ENCODE measurements around the gene COL11A1. TPM values are rescaled to one million over a fixed set of nuclear protein-coding genes. Genes with fewer than 3 reads are reported as not detected.
"Not testable (repeated sequence)": the region's sequence is repeated elsewhere in the genome, so short reads cannot be mapped to it uniquely, and the experiment has no call there.

Gene COL11A1
- total RNA-seq, 1 experiment from 2014 or later: 1.0 TPM

- in situ Hi-C loops (cut with HindIII; ENCODE audit: low pct_unique_long_range_greater_than_20kb, low sequenced_read_pairs): no loop called here
- DNase-seq (ENCODE audit: low read depth): no peak
Observed at GRCh38 chr1:102858695-102859094, 249.6 kb downstream of the COL11A1 start.

- DNase-seq (ENCODE audit: low read depth): no peak
- in situ Hi-C loops (cut with HindIII; ENCODE audit: low pct_unique_long_range_greater_than_20kb, low sequenced_read_pairs): no loop called here
Observed at GRCh38 chr1:102857251-102857650, 251.1 kb downstream of the COL11A1 start.

DNA sequence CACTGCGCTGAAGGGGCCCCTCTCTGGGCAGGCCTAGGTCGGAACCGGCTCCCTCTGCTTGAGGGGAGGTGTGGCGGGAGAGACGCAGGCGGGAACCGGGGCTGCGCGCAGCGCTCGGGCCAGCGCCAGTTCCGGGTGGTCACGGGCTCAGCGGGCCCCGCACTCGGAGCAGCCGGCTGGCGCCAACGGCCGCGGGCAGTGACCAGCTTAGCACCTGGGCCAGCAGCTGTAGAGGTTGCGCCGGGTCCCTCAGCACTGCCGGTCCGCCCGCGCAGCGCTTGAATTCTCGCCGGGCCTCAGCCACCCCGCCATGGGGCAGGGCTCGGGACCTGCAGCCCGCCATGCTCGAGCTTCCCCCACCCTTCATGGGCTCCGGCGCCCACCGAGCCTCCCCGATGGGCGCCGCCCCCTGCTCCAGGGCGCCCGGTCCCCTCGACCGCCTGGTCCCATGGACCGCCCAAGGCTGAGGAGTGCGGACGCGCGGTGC, 254.6 kb downstream of the COL11A1 start:
- DNase-seq (ENCODE audit: low read depth): no peak
- in situ Hi-C loops (cut with HindIII; ENCODE audit: low pct_unique_long_range_greater_than_20kb, low sequenced_read_pairs): no loop called here

- in situ Hi-C loops (cut with HindIII; ENCODE audit: low pct_unique_long_range_greater_than_20kb, low sequenced_read_pairs): no loop called here
- no peak for DNase-seq (ENCODE audit: low read depth)
Observed at GRCh38 chr1:102853136-102853535, 255.2 kb downstream of the COL11A1 start.

GRCh38 chr1:102852613-102853012, 255.7 kb downstream of the COL11A1 start:
- no peak for DNase-seq (ENCODE audit: low read depth)
- in situ Hi-C loops (cut with HindIII; ENCODE audit: low pct_unique_long_range_greater_than_20kb, low sequenced_read_pairs): no loop called here

GRCh38 chr1:102851616-102852015, 256.7 kb downstream of the COL11A1 start:
- in situ Hi-C loops (cut with HindIII; ENCODE audit: low pct_unique_long_range_greater_than_20kb, low sequenced_read_pairs): no loop called here
- no peak for DNase-seq (ENCODE audit: low read depth)

DNA sequence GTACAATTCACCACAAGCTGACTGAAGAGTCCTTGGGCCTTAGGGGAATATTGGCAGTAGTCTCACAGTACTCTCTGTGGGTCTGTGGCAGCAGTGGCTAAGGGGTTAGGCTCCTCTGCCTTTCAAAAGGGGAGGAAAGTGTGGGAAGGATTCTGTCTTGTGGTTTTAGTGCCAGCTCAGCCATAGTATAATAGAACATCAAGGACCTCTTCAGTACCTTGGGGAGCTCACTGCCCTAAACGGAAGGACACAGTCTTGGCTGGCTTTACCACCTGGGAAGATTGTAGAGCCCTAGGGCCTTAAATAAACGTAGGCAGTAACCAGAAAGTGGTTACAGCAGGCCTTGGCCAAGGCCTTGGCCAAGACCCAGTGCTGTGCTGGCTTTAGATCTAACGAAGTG, 265.7 kb downstream of the COL11A1 start:
- no peak for DNase-seq (ENCODE audit: low read depth)
- in situ Hi-C loops (cut with HindIII; ENCODE audit: low pct_unique_long_range_greater_than_20kb, low sequenced_read_pairs): no loop called here

DNA sequence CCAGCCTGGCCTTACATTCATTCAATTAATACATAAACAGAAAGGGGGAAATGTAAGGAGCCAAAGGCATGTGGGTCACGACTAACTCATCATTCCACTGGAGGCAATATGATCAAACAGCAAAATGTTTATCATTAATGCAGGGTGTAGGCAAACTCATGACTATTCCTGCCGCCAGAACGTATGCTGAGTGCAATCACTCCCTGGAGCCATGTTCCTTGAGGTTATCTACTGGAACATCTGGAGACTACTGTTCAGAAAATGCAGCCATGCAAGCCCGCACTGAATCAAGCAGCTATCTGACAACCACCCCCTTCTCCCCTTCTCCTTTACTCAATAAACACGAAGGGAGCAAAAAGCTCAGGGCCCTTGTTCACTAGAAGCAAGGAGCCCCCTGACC, 267.6 kb downstream of the COL11A1 start:
- DNase-seq (ENCODE audit: low read depth): no peak
- in situ Hi-C loops (cut with HindIII; ENCODE audit: low pct_unique_long_range_greater_than_20kb, low sequenced_read_pairs): no loop called here

DNA sequence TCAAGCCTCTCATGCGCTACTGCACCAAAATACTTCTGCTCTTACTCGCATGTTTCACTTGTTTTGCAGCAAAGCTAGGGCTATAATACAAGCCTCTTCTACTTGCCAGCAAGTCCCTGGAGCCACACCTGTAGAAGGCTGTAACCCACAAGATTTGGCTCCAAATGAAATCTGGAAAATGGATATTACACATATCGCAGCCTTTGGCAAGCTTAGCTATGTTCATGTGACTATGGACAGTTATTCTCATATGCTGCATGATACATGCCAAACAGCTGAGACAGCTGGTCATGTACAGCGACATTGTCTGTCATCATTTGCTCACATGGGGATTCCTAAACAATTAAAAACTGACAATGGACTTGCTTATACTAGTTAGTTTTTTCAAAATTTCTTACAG, 270.3 kb downstream of the COL11A1 start:
- DNase-seq (ENCODE audit: low read depth): no peak
- in situ Hi-C loops (cut with HindIII; ENCODE audit: low pct_unique_long_range_greater_than_20kb, low sequenced_read_pairs): no loop called here

DNA sequence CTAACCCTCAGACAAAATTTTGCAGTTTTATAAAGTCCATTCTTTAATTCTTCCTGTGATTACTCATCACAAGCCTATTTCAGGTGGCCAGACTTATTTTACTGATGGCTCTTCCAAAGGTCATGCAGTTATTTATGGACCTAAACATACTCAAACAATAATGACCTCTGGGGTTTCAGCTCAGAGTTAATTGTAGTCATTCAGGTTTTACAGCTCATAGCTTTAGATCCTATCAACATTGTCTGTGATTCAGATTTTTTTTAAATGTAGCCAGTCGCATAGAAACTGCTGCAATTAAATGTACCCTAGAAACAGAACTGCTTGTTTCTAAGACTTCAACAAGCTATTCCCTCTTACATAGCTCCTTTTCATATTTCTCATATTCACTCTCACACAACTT, 270.8 kb downstream of the COL11A1 start:
- in situ Hi-C loops (cut with HindIII; ENCODE audit: low pct_unique_long_range_greater_than_20kb, low sequenced_read_pairs): no loop called here
- DNase-seq (ENCODE audit: low read depth): no peak

DNA sequence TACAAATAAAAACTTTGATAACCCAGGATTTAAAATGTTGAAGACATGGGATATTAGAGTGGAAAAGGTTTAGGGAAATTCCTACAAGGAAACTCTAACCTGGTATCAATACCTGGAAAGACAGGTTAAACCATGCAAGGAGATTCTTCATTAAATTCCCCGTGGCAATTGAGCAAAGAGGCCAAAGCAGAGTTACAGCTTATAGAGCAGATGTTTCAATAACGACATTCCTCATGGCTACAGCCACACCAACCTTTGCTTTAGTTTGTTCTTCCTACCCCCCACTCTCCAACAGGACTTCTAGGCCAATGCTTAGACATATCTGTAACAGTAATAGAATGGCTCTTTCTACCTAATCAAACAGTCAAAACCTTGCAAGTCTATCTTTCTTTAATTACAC, 271.3 kb downstream of the COL11A1 start:
- in situ Hi-C loops (cut with HindIII; ENCODE audit: low pct_unique_long_range_greater_than_20kb, low sequenced_read_pairs): no loop called here
- DNase-seq (ENCODE audit: low read depth): no peak

DNA sequence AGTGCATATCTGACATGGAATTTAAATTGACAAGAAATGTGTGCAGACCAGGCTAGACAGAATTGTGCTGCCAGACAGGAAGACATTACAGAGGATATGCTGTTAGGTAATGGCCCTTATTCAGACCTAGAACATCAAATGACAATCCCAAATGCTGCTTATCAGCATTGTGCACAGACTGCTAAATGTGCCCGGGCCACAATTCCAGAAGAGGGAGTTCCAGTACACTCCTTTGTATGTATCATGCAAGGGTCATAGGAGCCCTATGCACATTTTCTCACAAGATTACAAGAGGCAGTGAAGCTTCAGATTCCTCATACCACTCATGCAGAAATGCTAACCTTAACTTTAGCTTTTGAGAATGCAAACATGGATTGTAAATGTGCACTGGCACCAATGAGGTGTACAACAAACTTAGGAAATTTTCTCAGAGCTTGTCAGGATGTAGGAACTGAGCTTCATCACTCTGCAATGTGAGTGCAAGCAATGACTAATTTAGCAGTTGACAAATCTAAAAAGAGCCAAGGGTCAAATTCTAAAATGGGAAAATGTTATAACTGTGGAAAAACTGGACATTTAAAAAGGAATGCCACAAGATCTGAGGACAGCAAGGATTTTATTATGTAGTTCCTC, 273.5 kb downstream of the COL11A1 start:
- peak; percentile 7 for DNase-seq (ENCODE audit: low read depth)
- in situ Hi-C loops (cut with HindIII; ENCODE audit: low pct_unique_long_range_greater_than_20kb, low sequenced_read_pairs): no loop called here

DNA sequence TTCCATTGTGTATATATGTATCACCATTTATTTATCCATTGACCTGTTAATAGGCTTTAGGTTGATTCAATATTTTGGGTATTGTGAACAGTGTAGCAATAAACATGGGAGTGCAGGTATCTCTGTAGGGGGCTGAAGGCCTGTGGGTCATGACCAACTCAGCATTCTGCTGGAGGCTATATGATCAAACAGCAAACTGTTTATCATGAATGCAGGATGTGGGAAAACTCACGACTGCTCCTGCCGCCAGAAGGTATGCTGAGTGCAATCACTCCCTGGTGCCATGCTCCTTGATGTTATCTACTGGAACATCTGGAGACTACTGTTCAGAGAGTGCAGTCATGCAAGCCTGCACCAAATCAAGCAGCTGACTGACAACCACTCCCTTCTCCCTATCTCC, 275.2 kb downstream of the COL11A1 start:
- in situ Hi-C loops (cut with HindIII; ENCODE audit: low pct_unique_long_range_greater_than_20kb, low sequenced_read_pairs): no loop called here
- no peak for DNase-seq (ENCODE audit: low read depth)

GRCh38 chr1:102826706-102827105, 281.6 kb downstream of the COL11A1 start:
- in situ Hi-C loops (cut with HindIII; ENCODE audit: low pct_unique_long_range_greater_than_20kb, low sequenced_read_pairs); DNase-seq (ENCODE audit: low read depth): not testable (repeated sequence)
